Neural crest cell (in vitro differentiated cells): ENCODE measurements around the gene SNX33. TPM values are rescaled to one million over a fixed set of nuclear protein-coding genes. Genes with fewer than 3 reads are reported as not detected.

ENCODE experiments used
- total RNA-seq: library from RNA; stranded (reverse); gene quantifications from 2 replicates; pipeline ENCODE4 v1.2.1, GENCODE V29; 2021

SNX33 gene
- total RNA-seq, 1 donor from 2014 or later, result 23.4 TPM

Other genes with a start within 250 kb of the SNX33 start
- 92.2 and 97.4 TPM in 2 replicates for gene SIN3A, start 196.2 kb upstream of the SNX33 start, total RNA-seq
- 41.1 and 42.0 TPM in 2 replicates for gene PTPN9, start 68.6 kb upstream of the SNX33 start, total RNA-seq
- gene SNUPN, start 22.2 kb upstream of the SNX33 start, total RNA-seq, result 20.9 and 21.3 TPM in 2 replicates
- gene IMP3, start 7.7 kb upstream of the SNX33 start, total RNA-seq, result 79.4 and 84.3 TPM in 2 replicates
- 5.3 and 5.4 TPM in 2 replicates for gene CSPG4, start 64.9 kb downstream of the SNX33 start, total RNA-seq
- 28.7 and 30.0 TPM in 2 replicates for gene UBE2Q2, start 195.5 kb downstream of the SNX33 start, total RNA-seq